Sigmoid colon (tissue), 7 donors: ENCODE measurements around the gene PRKN. TPM values are rescaled to one million over a fixed set of nuclear protein-coding genes. Genes with fewer than 3 reads are reported as not detected.

Experiments
- DNase-seq: peaks from one replicate; pipeline ENCODE4 v3.0.0-alpha.2; 2019
- H3K27ac ChIP-seq, 4 donors: fragments of 200-600 bp; sonication (generic); one replicate each; pipeline ENCODE4 v1.5.1; 2016 to 2019; ENCODE audit warnings: mild to moderate bottlenecking in 1 of 4
- H3K27me3 ChIP-seq, 3 donors: fragments of 200-600 bp; sonication (generic); one replicate each; pipeline ENCODE4 v1.5.1; 2019; ENCODE audit warnings: mild to moderate bottlenecking in 1 of 3
- H3K36me3 ChIP-seq, 4 donors: fragments of 200-600 bp; sonication (generic); one replicate each; pipeline ENCODE4 v1.5.1; 2016 to 2019
- H3K4me1 ChIP-seq, 4 donors: fragments of 200-600 bp; sonication (generic); one replicate each; pipeline ENCODE4 v1.5.1; 2017 to 2019
- H3K4me3 ChIP-seq, 4 donors: fragments of 200-600 bp; sonication (generic); one replicate each; pipeline ENCODE4 v1.5.1; 2017 to 2019; ENCODE audit warnings: mild to moderate bottlenecking in 2 of 4, moderate library complexity in 1 of 4
- H3K9me3 ChIP-seq, 4 donors: fragments of 200-600 bp in 3 of 4; sonication (generic) in 3 of 4; one replicate each; pipeline versions ENCODE4 v1.5.1 to v1.6.1; 2013 to 2019
- CTCF ChIP-seq, 4 experiments: fragments of 450-650 bp in 3 of 4; fragments of 200-600 bp in 1 of 4; IDR thresholded peaks; one replicate each; pipeline ENCODE4 v1.5.1; 2016 to 2019; ENCODE audit warnings: antibody characterized with exemption in 4 of 4, mild to moderate bottlenecking in 3 of 4, moderate library complexity in 2 of 4
- EP300 ChIP-seq, 4 donors: sonication (generic); formaldehyde crosslinking; IDR thresholded peaks; one replicate each; pipeline ENCODE4 v1.6.1; 2017; ENCODE audit warnings: antibody characterized with exemption in 4 of 4
- POLR2A ChIP-seq, 2 donors: fragments of 450-650 bp; IDR thresholded peaks; one replicate each; pipeline ENCODE4 v1.6.1; 2016; ENCODE audit warnings: antibody characterized with exemption in 2 of 2, mild to moderate bottlenecking in 2 of 2, moderate library complexity in 2 of 2
- POLR2AphosphoS5 ChIP-seq, 4 donors: sonication (generic); formaldehyde crosslinking; IDR thresholded peaks; one replicate each; pipeline ENCODE4 v1.6.1; 2017; ENCODE audit warnings: antibody characterized with exemption in 4 of 4
- WGBS, 2 donors: extraction: QIAGEN DNeasy Blood & Tissue Kit; methylation state at CpG; one replicate each; pipeline ENCODE4 v1.1.7; 2013; 5-methylcytosine and 5-hydroxymethylcytosine counted together
- intact Hi-C: fragments of 100-400 bp; cut with DNase I; formaldehyde crosslinking; loops from one replicate; pipeline ENCODE4 v1.15.1; 2023
- polyA plus RNA-seq, 3 donors: library from polyadenylated mRNA; stranded (reverse); fragments of 200-250 nt; gene quantifications; one replicate each; pipeline ENCODE4 v1.2.3, GENCODE V29; 2013
- total RNA-seq, 4 donors: library from RNA; depleted of rRNA; stranded (reverse); fragments of >200 nt; gene quantifications; one replicate each; pipeline ENCODE4 v1.1.0, GENCODE V29; 2016
- donor health status: healthy with polysubstance abuse.
- donor health status: Bipolar disorder and iron deficiency.
- donor health status: healthy.

Gene PRKN
- total and polyA plus RNA-seq, 7 donors = 0.38 to 173 (median 9.7) TPM

DNA sequence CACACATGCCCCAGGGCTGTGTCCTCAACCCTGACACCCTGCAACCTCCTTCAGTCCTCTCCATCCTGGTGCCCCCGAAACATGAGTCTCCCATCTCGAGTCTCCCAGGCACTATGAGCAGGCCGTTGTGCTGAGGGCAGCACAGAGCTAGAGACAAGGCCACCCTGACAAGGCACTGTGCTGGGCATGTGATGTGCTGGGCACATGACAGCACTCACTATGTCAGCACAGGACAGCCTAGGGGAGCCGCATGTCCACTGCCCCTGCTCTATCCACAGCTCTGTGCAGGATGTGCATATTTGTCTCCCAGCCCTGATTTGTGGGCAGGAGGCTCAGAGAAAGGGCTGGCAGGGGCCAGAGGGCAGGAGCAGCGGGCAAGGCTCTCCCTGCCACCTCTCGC, 1091.6 kb downstream of the PRKN start:
- Histone ChIP-seq H3K9me3 (peaks cover 0 to 4% (median 0%) of the 10 kb centered on the region in 4 donors), H3K4me1 (peaks cover 0 to 22% (median 11%) of the 10 kb centered on the region in 4 donors), H3K4me3 (no peak overlapping the region), H3K36me3 (no peaks in the 10 kb centered on the region), H3K27me3 (no peaks in the 10 kb centered on the region), H3K27ac (no peak overlapping the region)
- intact Hi-C loops = no loop called here
- no peak for TF ChIP-seq CTCF (IDR thresholded peaks at IDR 0.05)
- TF ChIP-seq POLR2A (IDR thresholded peaks at IDR 0.05) = no peak
- no peak for TF ChIP-seq POLR2AphosphoS5 (IDR thresholded peaks at IDR 0.05)
- no peak for TF ChIP-seq EP300 (IDR thresholded peaks at IDR 0.05)
- 83 to 87% methylated on average over 6 of the region's 6 CpGs for WGBS, 2 donors
- DNase-seq = no peak

- H3K36me3 ChIP-seq = no peaks in the 10 kb centered on the region
- H3K9me3 ChIP-seq = peaks cover 0 to 4% (median 0%) of the 10 kb centered on the region in 4 donors
- H3K27ac ChIP-seq = no peak overlapping the region
- H3K27me3 ChIP-seq = no peaks in the 10 kb centered on the region
- no peak for DNase-seq
- intact Hi-C loops = no loop called here
- WGBS, 2 donors = 93 to 94% methylated on average over 8 of the region's 8 CpGs
- H3K4me3 ChIP-seq = no peak overlapping the region
- H3K4me1 ChIP-seq = peaks cover 0 to 27% (median 14%) of the 10 kb centered on the region in 4 donors
- TF ChIP-seq POLR2AphosphoS5 (IDR thresholded peaks at IDR 0.05) (no peak), EP300 (IDR thresholded peaks at IDR 0.05) (no peak), CTCF (IDR thresholded peaks at IDR 0.05) (no peak), POLR2A (IDR thresholded peaks at IDR 0.05) (no peak)
Measured at GRCh38 chr6:161634916-161635315, 1092.7 kb downstream of the PRKN start.

GRCh38 chr6:161631676-161632194, 1095.8 kb downstream of the PRKN start:
- H3K4me3 ChIP-seq = no peak overlapping the region
- H3K36me3 ChIP-seq = no peaks in the 10 kb centered on the region
- H3K27ac ChIP-seq = peak overlapping the region in 3 of 4 donors; percentile 2 to 65 (median 41)
- TF ChIP-seq CTCF (IDR thresholded peaks at IDR 0.05) = no peak
- no peak for TF ChIP-seq POLR2A (IDR thresholded peaks at IDR 0.05)
- TF ChIP-seq POLR2AphosphoS5 (IDR thresholded peaks at IDR 0.05) = peak in 2 of 4 donors; percentile 22 to 23
- no peaks in the 10 kb centered on the region for H3K9me3 ChIP-seq
- intact Hi-C loops = no loop called here
- 64 to 75% methylated on average over 2 of the region's 2 CpGs for WGBS, 2 donors
- H3K4me1 ChIP-seq = peaks cover 0 to 28% (median 14%) of the 10 kb centered on the region in 4 donors
- DNase-seq = no peak
- H3K27me3 ChIP-seq = no peaks in the 10 kb centered on the region

DNA sequence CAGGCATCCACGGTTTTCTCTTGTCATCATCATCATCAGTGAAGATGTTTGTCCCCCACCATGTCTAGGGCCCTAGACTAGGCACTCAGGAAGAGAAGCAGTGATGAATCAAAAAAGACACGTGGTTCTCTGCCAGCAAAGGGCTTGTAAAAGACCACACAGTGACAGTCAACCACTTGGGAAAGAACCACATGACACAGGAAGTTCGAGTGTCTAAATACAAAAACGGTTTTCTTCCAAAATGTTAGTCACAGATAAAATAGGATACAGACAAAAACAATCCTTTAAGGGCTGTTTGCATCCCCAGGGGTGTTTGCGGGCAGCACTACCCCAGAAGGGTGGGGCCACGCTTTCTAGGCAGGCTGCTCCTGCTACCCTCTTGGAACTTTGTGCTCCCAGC, 1096.9 kb downstream of the PRKN start:
- Histone ChIP-seq H3K9me3 (no peaks in the 10 kb centered on the region), H3K36me3 (no peaks in the 10 kb centered on the region), H3K4me1 (peaks cover 0 to 39% (median 22%) of the 10 kb centered on the region in 4 donors), H3K27ac (no peak overlapping the region), H3K27me3 (no peaks in the 10 kb centered on the region), H3K4me3 (no peak overlapping the region)
- TF ChIP-seq CTCF (IDR thresholded peaks at IDR 0.05) (no peak), POLR2A (IDR thresholded peaks at IDR 0.05) (no peak), EP300 (IDR thresholded peaks at IDR 0.05) (no peak), POLR2AphosphoS5 (IDR thresholded peaks at IDR 0.05) (no peak)
- 61 to 65% methylated on average over 6 of the region's 6 CpGs for WGBS, 2 donors
- no peak for DNase-seq
- intact Hi-C loops = no loop called here
